BLaER1 treated with 17β-estradiol and CSF1 and Interleukin-3, amounts not matched to agents 10 nM and 100 nM (cell line): Measurements from ENCODE around the gene RDH11.
A peak's percentile ranks its signal among the peaks of the same experiment; 100 is the strongest.
"Not testable (repeated sequence)": the region's sequence is repeated elsewhere in the genome, so short reads cannot be mapped to it uniquely, and the experiment has no call there.

ENCODE experiments used
- H3K27ac ChIP-seq, 11 experiments: shearing (Covaris generic); formaldehyde crosslinking; 2 replicates each; pipeline ENCODE4 v1.8.1; 2022
- H3K27me3 ChIP-seq, 11 experiments: shearing (Covaris generic); formaldehyde crosslinking; 2 replicates each; pipeline ENCODE4 v1.8.1; 2022
- H3K36me3 ChIP-seq, 11 experiments: shearing (Covaris generic); formaldehyde crosslinking; 2 replicates each; pipeline ENCODE4 v1.8.1; 2022
- H3K4me1 ChIP-seq, 10 experiments: shearing (Covaris generic); formaldehyde crosslinking; 2 replicates each; pipeline ENCODE4 v1.8.1; 2022
- H3K4me2 ChIP-seq, 11 experiments: shearing (Covaris generic); formaldehyde crosslinking; 2 replicates each; pipeline ENCODE4 v1.8.1; 2022
- H3K4me3 ChIP-seq, 10 experiments: shearing (Covaris generic); formaldehyde crosslinking; 2 replicates each; pipeline ENCODE4 v1.8.1; 2022
- H3K9ac ChIP-seq, 11 experiments: shearing (Covaris generic); formaldehyde crosslinking; 2 replicates each; pipeline ENCODE4 v1.8.1; 2022
- H3K9me3 ChIP-seq, 11 experiments: shearing (Covaris generic); formaldehyde crosslinking; replicated peaks in 1 of 11; 2 replicates each; pipeline ENCODE4 v1.8.1; 2022
- H4K20me1 ChIP-seq, 11 experiments: shearing (Covaris generic); formaldehyde crosslinking; 2 replicates each; pipeline ENCODE4 v1.8.1; 2022
- Cebpa-rat ChIP-seq, 11 experiments: shearing (Covaris generic); IDR thresholded peaks; 2 replicates each; pipeline ENCODE4 v1.8.1; 2022

The RDH11 gene

GRCh38 chr14:67705211-67705610, 9.6 kb upstream of the RDH11 start:
- no peak overlapping the region for H3K27ac ChIP-seq
- peaks cover 0 to 43% (median 2%) of the 10 kb centered on the region in 10 experiments; a peak in 7 of 20 replicates for H3K4me1 ChIP-seq
- H3K4me2 ChIP-seq: no peak overlapping the region
- peaks cover 27 to 33% (median 28%) of the 10 kb centered on the region in 11 experiments for H3K9me3 ChIP-seq
- H3K27me3 ChIP-seq: no peaks in the 10 kb centered on the region
- H3K4me3 ChIP-seq: no peak overlapping the region
- H3K36me3 ChIP-seq: no peaks in the 10 kb centered on the region; a peak in 2 of 22 replicates
- no peak overlapping the region for H3K9ac ChIP-seq
- no peak for TF ChIP-seq Cebpa-rat (IDR thresholded peaks at IDR 0.05)
- H4K20me1 ChIP-seq: no peaks in the 10 kb centered on the region

- H3K36me3 ChIP-seq: no peaks in the 10 kb centered on the region; a peak in 1 of 22 replicates
- H3K9me3 ChIP-seq: peaks cover 21 to 32% (median 22%) of the 10 kb centered on the region in 11 experiments
- H3K27ac ChIP-seq: no peak overlapping the region
- H3K4me2 ChIP-seq: peak overlapping the region in 3 of 11 experiments; percentile 51 to 77 (median 66); a peak in 6 of 22 replicates
- H3K9ac ChIP-seq: peak overlapping the region in 1 of 11 experiments; percentile 1; a peak in 1 of 22 replicates
- H3K4me3 ChIP-seq: peak overlapping the region in 1 of 10 experiments; percentile 14; a peak in 1 of 20 replicates
- H3K4me1 ChIP-seq: peaks cover 0 to 49% (median 2%) of the 10 kb centered on the region in 10 experiments; a peak in 7 of 20 replicates
- TF ChIP-seq Cebpa-rat (IDR thresholded peaks at IDR 0.05): no peak
- H4K20me1 ChIP-seq: no peaks in the 10 kb centered on the region
- H3K27me3 ChIP-seq: no peaks in the 10 kb centered on the region
Observed at GRCh38 chr14:67704484-67705089, 9.0 kb upstream of the RDH11 start.

- Histone ChIP-seq H3K4me3 (peak overlapping the region in 1 of 10 experiments; percentile 14; a peak in 1 of 20 replicates), H3K36me3 (no peaks in the 10 kb centered on the region), H3K9ac (peak overlapping the region in 2 of 11 experiments; percentile 1 to 10; a peak in 2 of 22 replicates), H4K20me1 (no peaks in the 10 kb centered on the region), H3K27me3 (no peaks in the 10 kb centered on the region), H3K4me2 (peak overlapping the region in 3 of 11 experiments; percentile 51 to 77 (median 66); a peak in 6 of 22 replicates), H3K27ac (no peak overlapping the region), H3K4me1 (peaks cover 0 to 52% (median 2%) of the 10 kb centered on the region in 10 experiments; a peak in 7 of 20 replicates), H3K9me3 (peaks cover 15 to 26% (median 16%) of the 10 kb centered on the region in 11 experiments)
- TF ChIP-seq Cebpa-rat (IDR thresholded peaks at IDR 0.05): no peak
Observed at GRCh38 chr14:67703997-67704396, 8.4 kb upstream of the RDH11 start.

- Histone ChIP-seq H3K4me2 (peak within 1 kb of the TSS in 4 of 11 experiments; percentile 34 to 77 (median 70); a peak in 7 of 22 replicates), H3K27ac (peak within 1 kb of the TSS in 5 of 11 experiments; percentile 40 to 87 (median 72); a peak in 8 of 22 replicates), H3K9ac (peak within 1 kb of the TSS in 5 of 11 experiments; percentile 2 to 69 (median 60); a peak in 8 of 22 replicates), H3K4me3 (peak within 1 kb of the TSS in 1 of 10 experiments; percentile 19; a peak in 1 of 20 replicates), H3K4me1 (peaks cover 0 to 70% (median 2%) of the 10 kb centered on the region in 10 experiments; a peak in 7 of 20 replicates)
- H4K20me1 ChIP-seq, H3K9me3 ChIP-seq, H3K27me3 ChIP-seq, H3K36me3 ChIP-seq: not testable (repeated sequence)
Observed at GRCh38 chr14:67701492-67701891, 5.9 kb upstream of the RDH11 start, which contains the start of gene RDH12. TSS of gene RDH12 (plus strand) at chr14:67701886. CDS start at chr14:67722643, 20,757 bp downstream.

- Histone ChIP-seq H4K20me1 (peaks cover 0 to 12% (median 8%) of the 10 kb centered on the region in 11 experiments; a peak in 8 of 22 replicates), H3K27ac (no peak overlapping the region)
Observed at GRCh38 chr14:67698179-67698578, 2.6 kb upstream of the RDH11 start.

GRCh38 chr14:67697006-67697405, 1.4 kb upstream of the RDH11 start:
- Histone ChIP-seq H3K36me3 (peaks cover 5 to 20% (median 13%) of the 10 kb centered on the region in 11 experiments), H3K9ac (no peak overlapping the region), H3K27me3 (no peaks in the 10 kb centered on the region), H3K4me1 (peaks cover 11 to 77% (median 18%) of the 10 kb centered on the region in 10 experiments; a peak in 19 of 20 replicates), H3K27ac (no peak overlapping the region), H3K4me3 (no peak overlapping the region), H3K9me3 (0 out of 22 replicates have a peak, but pooled peaks cover 0 to 8% (median 0%) of the 10 kb centered on the region in 11 experiments), H3K4me2 (peak overlapping the region in 2 of 11 experiments; percentile 39 to 94; a peak in 4 of 22 replicates), H4K20me1 (peaks cover 0 to 21% (median 14%) of the 10 kb centered on the region in 11 experiments; a peak in 8 of 22 replicates)
- TF ChIP-seq Cebpa-rat (IDR thresholded peaks at IDR 0.05): no peak

More at GRCh38 chr14:67698179-67698578, 2.6 kb upstream of the RDH11 start:
- no peak overlapping the region for H3K4me2 ChIP-seq
- no peak overlapping the region for H3K4me3 ChIP-seq
- H3K27me3 ChIP-seq: no peaks in the 10 kb centered on the region
- H3K9ac ChIP-seq: no peak overlapping the region
- peaks cover 11 to 74% (median 17%) of the 10 kb centered on the region in 10 experiments; a peak in 19 of 20 replicates for H3K4me1 ChIP-seq
- peaks cover 0 to 8% (median under 1%) of the 10 kb centered on the region in 11 experiments; a peak in 8 of 22 replicates for H3K36me3 ChIP-seq
- no peak for TF ChIP-seq Cebpa-rat (IDR thresholded peaks at IDR 0.05)
- 0 out of 22 replicates have a peak, but pooled peaks cover 0 to 8% (median 0%) of the 10 kb centered on the region in 11 experiments for H3K9me3 ChIP-seq

- no peak for TF ChIP-seq Cebpa-rat (IDR thresholded peaks at IDR 0.05)
- Histone ChIP-seq H3K9ac (peak overlapping the region; percentile 78 to 91 (median 85)), H3K9me3 (0 out of 22 replicates have a peak, but pooled peaks cover 0 to 2% (median 0%) of the 10 kb centered on the region in 11 experiments), H3K27me3 (no peaks in the 10 kb centered on the region), H4K20me1 (peaks cover 0 to 28% (median 15%) of the 10 kb centered on the region in 11 experiments; a peak in 8 of 22 replicates), H3K4me1 (peaks cover 11 to 60% (median 16%) of the 10 kb centered on the region in 10 experiments; a peak in 19 of 20 replicates), H3K4me2 (peak overlapping the region; percentile 72 to 96 (median 87)), H3K36me3 (peaks cover 27 to 41% (median 34%) of the 10 kb centered on the region in 11 experiments), H3K27ac (peak overlapping the region; percentile 32 to 87 (median 83); a peak in 20 of 22 replicates), H3K4me3 (peak overlapping the region; percentile 71 to 97 (median 91))
Observed at GRCh38 chr14:67694791-67695393, 672 bp downstream of the RDH11 start.

GRCh38 chr14:67690011-67690410, 5.6 kb downstream of the RDH11 start:
- peaks cover 0 to 38% (median 15%) of the 10 kb centered on the region in 11 experiments; a peak in 11 of 22 replicates for H4K20me1 ChIP-seq
- no peak overlapping the region for H3K4me3 ChIP-seq

More at GRCh38 chr14:67690011-67690410, 5.6 kb downstream of the RDH11 start:
- H3K9ac ChIP-seq: no peak overlapping the region
- H3K27ac ChIP-seq: no peak overlapping the region
- H3K4me1 ChIP-seq: peaks cover 11 to 42% (median 15%) of the 10 kb centered on the region in 10 experiments; a peak in 19 of 20 replicates
- H3K9me3 ChIP-seq: no peaks in the 10 kb centered on the region
- H3K4me2 ChIP-seq: no peak overlapping the region
- TF ChIP-seq Cebpa-rat (IDR thresholded peaks at IDR 0.05): no peak
- peaks cover 75 to 90% (median 83%) of the 10 kb centered on the region in 11 experiments for H3K36me3 ChIP-seq
- no peaks in the 10 kb centered on the region for H3K27me3 ChIP-seq
